Naive thymus-derived CD4-positive, alpha-beta T cell (primary cell): Measurements from ENCODE around the gene PRPF40A. TPM values are rescaled to one million over a fixed set of nuclear protein-coding genes. Genes with fewer than 3 reads are reported as not detected.

Experiments used
- ATAC-seq: fragments of 150-1000 bp; cut with Tn5 transposase; 2 replicates; pipeline ENCODE4 v1.10.0; 2021; ENCODE audit warnings: mild to moderate bottlenecking, moderate library complexity
- CTCF ChIA-PET: fragments of 350-600 bp; sonication (Branson Sonifier 250); formaldehyde crosslinking; loops from one replicate; lab custom pipeline; 2021; ENCODE audit warnings: antibody characterized with exemption; lab: Charles Lee
- POLR2A ChIA-PET: fragments of 350-600 bp; sonication (Branson Sonifier 250); formaldehyde crosslinking; loops from one replicate; lab custom pipeline; 2021; ENCODE audit warnings: antibody characterized with exemption, inconsistent platforms; lab: Charles Lee
- DNase-seq, 9 donors: peaks; one replicate each; pipeline versions ENCODE4 v3.0.0 to v3.0.0-alpha.2; 2020 to 2022; ENCODE audit warnings: mixed read lengths in 1 of 9
- H3K27ac ChIP-seq: one replicate; pipeline ENCODE4 v1.7.0; 2013; ENCODE audit warnings: mild to moderate bottlenecking, low read depth, low read length, moderate library complexity
- H3K27me3 ChIP-seq, 2 donors: one replicate each; pipeline ENCODE4 v1.7.0; 2013; ENCODE audit warnings: low read length in 2 of 2, mild to moderate bottlenecking in 2 of 2, moderate library complexity in 2 of 2; ENCODE audit not compliant: control insufficient read depth in 2 of 2, insufficient read depth in 2 of 2
- H3K36me3 ChIP-seq, 3 experiments: 1 replicate in 2 of 3; 2 replicates in 1 of 3; pipeline ENCODE4 v1.7.0; 2013; ENCODE audit warnings: low read length in 3 of 3, mild to moderate bottlenecking in 3 of 3, moderate library complexity in 1 of 3; ENCODE audit not compliant: insufficient read depth in 3 of 3, control insufficient read depth in 2 of 3
- H3K4me1 ChIP-seq, 2 donors: one replicate each; pipeline ENCODE4 v1.7.0; 2013; ENCODE audit warnings: low read length in 2 of 2, mild to moderate bottlenecking in 2 of 2, moderate library complexity in 1 of 2; ENCODE audit not compliant: control insufficient read depth in 2 of 2, insufficient read depth in 2 of 2
- H3K4me3 ChIP-seq: 2 replicates; pipeline ENCODE4 v1.7.0; 2013; ENCODE audit warnings: mild to moderate bottlenecking, low read length
- H3K9me3 ChIP-seq, 3 experiments: 1 replicate in 2 of 3; 2 replicates in 1 of 3; pipeline ENCODE4 v1.7.0; 2013; ENCODE audit warnings: low read length in 3 of 3; ENCODE audit not compliant: control insufficient read depth in 2 of 3
- H3K27ac Mint-ChIP-seq, 9 donors: one replicate each; pipeline ENCODE4 v1.8.0; 2020 to 2022; ENCODE audit warnings: mixed read lengths in 9 of 9, mild to moderate bottlenecking in 8 of 9, moderate library complexity in 5 of 9, inconsistent platforms in 2 of 9
- H3K27me3 Mint-ChIP-seq, 5 donors: one replicate each; pipeline ENCODE4 v1.8.0; 2021 to 2022; ENCODE audit warnings: mixed read lengths in 5 of 5, mild to moderate bottlenecking in 1 of 5
- H3K36me3 Mint-ChIP-seq, 5 donors: one replicate each; pipeline ENCODE4 v1.8.0; 2020 to 2022; ENCODE audit warnings: mixed read lengths in 5 of 5, mild to moderate bottlenecking in 3 of 5, inconsistent platforms in 1 of 5
- H3K4me1 Mint-ChIP-seq, 7 donors: one replicate each; pipeline ENCODE4 v1.8.0; 2020 to 2022; ENCODE audit warnings: mixed read lengths in 7 of 7, mild to moderate bottlenecking in 3 of 7, inconsistent platforms in 1 of 7
- H3K4me3 Mint-ChIP-seq, 10 donors: one replicate each; pipeline ENCODE4 v1.8.0; 2020 to 2022; ENCODE audit warnings: mild to moderate bottlenecking in 10 of 10, mixed read lengths in 10 of 10, moderate library complexity in 6 of 10, inconsistent platforms in 2 of 10
- H3K9me3 Mint-ChIP-seq, 11 donors: one replicate each; pipeline ENCODE4 v1.8.0; 2020 to 2022; ENCODE audit warnings: mixed read lengths in 11 of 11, mild to moderate bottlenecking in 4 of 11, inconsistent platforms in 1 of 11, moderate library complexity in 1 of 11
- intact Hi-C, 2 donors: fragments of 100-400 bp; cut with micrococcal nuclease; formaldehyde crosslinking; loops; one replicate each; pipeline ENCODE4 v1.15.1; 2023
- polyA plus RNA-seq, 2 donors: library from polyadenylated mRNA; unstranded; fragments of 300-500 nt; fragmentation: Illumina TruSeq; gene quantifications; one replicate each; pipeline ENCODE4 v1.2.3, GENCODE V29; 2021
- total RNA-seq, 6 experiments: library from RNA in 5 of 6; stranded (reverse) in 5 of 6; gene quantifications; 1 replicate in 5 of 6; 2 replicates in 1 of 6; pipeline ENCODE4 v1.2.3 and lab custom pipeline; 2021 to 2026

Gene PRPF40A
- total and polyA plus RNA-seq, 7 experiments from 2014 or later: 104 to 126 (median 116) TPM

DNA sequence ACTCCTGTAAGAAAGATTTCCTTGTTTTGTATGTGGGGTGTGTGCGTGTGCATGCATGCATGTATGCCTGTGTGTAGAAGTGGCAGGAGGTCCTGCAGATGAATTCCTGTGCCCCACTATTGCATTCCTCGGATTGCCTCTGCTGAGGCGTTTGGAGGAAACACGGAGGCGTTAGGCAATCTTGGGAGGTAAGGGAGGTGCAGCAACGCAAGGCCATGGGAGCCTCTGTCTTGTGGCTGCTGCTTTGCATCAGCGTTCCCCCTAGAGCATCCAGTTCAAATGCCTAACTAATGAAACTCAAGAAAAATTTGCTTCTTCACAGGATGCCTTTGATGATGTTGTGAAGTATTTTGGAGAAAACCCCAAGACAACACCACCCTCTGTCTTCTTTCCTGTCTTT, 80.0 kb downstream of the PRPF40A start:
- CTCF ChIA-PET: no interaction called here
- POLR2A ChIA-PET: no interaction called here
- Histone ChIP-seq H3K36me3 (no peaks in the 10 kb centered on the region), H3K4me3 (no peak overlapping the region), H3K4me1 (no peaks in the 10 kb centered on the region), H3K27ac (no peak overlapping the region), H3K27me3 (no peaks in the 10 kb centered on the region), H3K9me3 (no peaks in the 10 kb centered on the region)
- ATAC-seq (no peak), DNase-seq (no peak)
- no peaks in the 10 kb centered on the region for H3K36me3 Mint-ChIP-seq
- H3K27me3 Mint-ChIP-seq: peaks cover 0 to 2% (median 0%) of the 10 kb centered on the region in 5 donors
- no peaks in the 10 kb centered on the region for H3K9me3 Mint-ChIP-seq
- peak overlapping the region in 1 of 9 donors; percentile 46 for H3K27ac Mint-ChIP-seq
- H3K4me3 Mint-ChIP-seq: no peak overlapping the region
- intact Hi-C loops: no loop called here
- no peaks in the 10 kb centered on the region for H3K4me1 Mint-ChIP-seq

DNA sequence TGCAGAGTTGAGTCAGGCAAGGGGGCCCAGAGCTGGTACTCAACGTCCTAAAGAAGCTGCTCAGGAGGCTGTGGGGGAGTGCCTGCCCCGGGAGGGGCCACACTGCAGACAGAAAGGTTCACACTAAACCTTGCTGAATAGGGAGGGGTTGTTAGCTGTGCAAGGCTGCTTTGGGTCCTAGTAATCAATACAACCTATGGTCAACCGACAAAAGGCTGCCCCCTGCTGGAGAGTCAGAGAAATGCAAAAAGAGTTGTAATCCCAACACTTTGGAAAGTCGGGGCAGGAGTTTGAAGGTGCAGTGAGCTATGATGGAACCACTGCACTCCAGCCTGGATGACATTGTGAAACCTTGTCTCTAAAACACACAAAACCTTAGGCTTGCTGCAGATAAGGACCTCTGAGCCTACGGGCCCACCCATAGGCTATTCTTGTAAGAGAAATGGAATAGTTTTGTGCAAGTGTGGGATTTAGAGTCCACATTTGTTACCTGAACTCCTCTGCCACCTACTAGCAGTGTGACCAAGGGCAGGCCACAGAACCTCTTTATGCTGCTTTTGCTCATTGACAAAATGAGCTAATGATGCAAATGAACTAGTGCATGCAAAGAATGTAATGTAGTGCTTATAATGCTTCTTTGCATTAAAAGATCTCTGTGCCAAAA, 81.5 kb downstream of the PRPF40A start:
- no peaks in the 10 kb centered on the region for H3K4me1 Mint-ChIP-seq
- Histone ChIP-seq H3K9me3 (no peaks in the 10 kb centered on the region), H3K27ac (no peak overlapping the region), H3K27me3 (no peaks in the 10 kb centered on the region), H3K36me3 (no peaks in the 10 kb centered on the region), H3K4me3 (no peak overlapping the region), H3K4me1 (no peaks in the 10 kb centered on the region)
- H3K4me3 Mint-ChIP-seq: no peak overlapping the region
- ChIA-PET CTCF (interaction anchor here (0.6 to 4.2 kb wide), 12 partner anchors 9 to 604 kb away, joined by 3 to 27 read pairs (median 3); partner anchors contain the start of gene STAM2), POLR2A (interaction anchor here (1.9 kb wide), 1 partner anchor 460 kb away, joined by 6 read pairs; the partner anchor contains the start of gene STAM2)
- no peaks in the 10 kb centered on the region for H3K36me3 Mint-ChIP-seq
- no peaks in the 10 kb centered on the region for H3K9me3 Mint-ChIP-seq
- ATAC-seq (peak; percentile 67), DNase-seq (peak; percentile 14 to 71 (median 49))
- peaks cover 0 to 4% (median 0%) of the 10 kb centered on the region in 5 donors for H3K27me3 Mint-ChIP-seq
- H3K27ac Mint-ChIP-seq: no peak overlapping the region
- intact Hi-C loops: loop anchor here (1.0 to 2.0 kb wide), 4 partner anchors 299 to 598 kb away; no protein-coding TSS in a partner anchor

DNA sequence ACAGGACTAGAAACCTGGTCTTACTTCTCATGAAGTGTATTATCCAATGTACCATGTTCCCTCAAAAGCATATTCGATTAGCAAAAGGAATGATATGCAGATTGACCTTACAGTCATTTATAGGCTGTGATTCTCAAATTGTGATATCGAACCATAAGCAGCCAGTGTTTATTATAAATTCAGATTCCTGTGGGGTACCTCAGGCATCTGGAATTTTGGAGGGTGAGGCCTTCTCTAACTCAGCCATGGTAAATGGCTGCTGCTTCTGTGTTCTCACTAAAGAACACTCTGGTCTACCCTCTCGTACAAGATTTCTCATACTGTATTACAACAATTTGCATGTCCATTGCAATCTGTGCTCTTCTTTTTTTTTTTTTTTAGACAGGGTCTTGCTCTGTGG, 84.5 kb downstream of the PRPF40A start:
- ChIA-PET POLR2A (interaction anchor here (1.1 kb wide), 1 partner anchor 457 kb away, joined by 3 read pairs; the partner anchor contains the start of gene STAM2), CTCF (interaction anchor here (4.2 kb wide), 1 partner anchor 457 kb away, joined by 27 read pairs; the partner anchor contains the start of gene STAM2)
- Mint-ChIP-seq H3K4me1 (peaks cover 0 to 16% (median 0%) of the 10 kb centered on the region in 7 donors), H3K27ac (no peak overlapping the region), H3K27me3 (peaks cover 0 to 8% (median 0%) of the 10 kb centered on the region in 5 donors), H3K4me3 (no peak overlapping the region), H3K9me3 (no peaks in the 10 kb centered on the region), H3K36me3 (no peaks in the 10 kb centered on the region)
- intact Hi-C loops: no loop called here
- ATAC-seq (no peak), DNase-seq (no peak)
- H3K27me3 ChIP-seq: no peaks in the 10 kb centered on the region
- H3K4me1 ChIP-seq: no peaks in the 10 kb centered on the region
- H3K4me3 ChIP-seq: no peak overlapping the region
- no peak overlapping the region for H3K27ac ChIP-seq
- no peaks in the 10 kb centered on the region for H3K9me3 ChIP-seq
- H3K36me3 ChIP-seq: no peaks in the 10 kb centered on the region

DNA sequence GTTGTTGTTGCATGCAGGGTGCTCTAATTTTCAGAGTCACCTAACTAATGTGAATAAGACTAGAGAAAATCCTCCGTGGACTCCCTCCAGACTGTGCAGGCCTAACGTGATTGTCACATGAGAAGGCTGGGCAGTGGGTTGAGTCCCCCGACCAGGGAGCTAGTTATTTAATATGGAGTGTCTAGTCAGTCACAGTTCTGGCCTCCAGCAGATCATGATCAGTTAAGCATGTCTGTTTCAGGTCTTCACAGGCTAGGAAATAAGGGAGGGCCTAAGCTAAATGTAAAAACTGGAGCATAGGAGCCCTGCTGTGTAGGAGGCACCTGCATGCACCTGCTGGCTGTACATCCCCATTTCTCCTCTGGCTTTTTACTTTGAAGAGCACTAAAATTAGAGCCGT, 86.8 kb downstream of the PRPF40A start:
- no peak overlapping the region for H3K27ac ChIP-seq
- H3K9me3 Mint-ChIP-seq: no peaks in the 10 kb centered on the region
- ATAC-seq (no peak), DNase-seq (no peak)
- ChIA-PET POLR2A (no interaction called here), CTCF (no interaction called here)
- H3K36me3 Mint-ChIP-seq: no peaks in the 10 kb centered on the region
- peaks cover 0 to 16% (median 0%) of the 10 kb centered on the region in 7 donors for H3K4me1 Mint-ChIP-seq
- no peak overlapping the region for H3K4me3 Mint-ChIP-seq
- no peaks in the 10 kb centered on the region for H3K36me3 ChIP-seq
- intact Hi-C loops: no loop called here
- no peaks in the 10 kb centered on the region for H3K9me3 ChIP-seq
- H3K4me3 ChIP-seq: no peak overlapping the region
- H3K27me3 ChIP-seq: no peaks in the 10 kb centered on the region
- peaks cover 0 to 8% (median 0%) of the 10 kb centered on the region in 5 donors for H3K27me3 Mint-ChIP-seq
- H3K27ac Mint-ChIP-seq: no peak overlapping the region
- no peaks in the 10 kb centered on the region for H3K4me1 ChIP-seq

DNA sequence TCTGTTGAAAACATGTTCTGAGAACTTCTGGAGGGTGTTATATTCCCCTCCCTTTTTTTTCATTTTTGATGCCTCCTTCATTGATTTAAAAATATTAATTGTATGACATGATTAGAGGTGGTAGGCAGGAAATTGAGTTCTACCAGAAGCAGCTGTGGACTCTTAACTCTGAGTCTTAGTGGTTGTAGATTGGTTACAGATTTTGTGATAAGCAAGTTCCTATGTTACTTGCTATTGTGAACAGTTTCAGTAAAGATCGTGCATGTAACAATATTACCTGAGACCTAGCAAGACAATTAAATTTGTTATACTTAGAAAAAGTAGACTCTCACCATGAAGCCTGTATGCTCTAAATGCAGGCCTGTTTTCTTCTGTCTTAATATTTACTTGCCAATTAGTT, 88.1 kb downstream of the PRPF40A start:
- Mint-ChIP-seq H3K36me3 (no peaks in the 10 kb centered on the region), H3K27ac (peak overlapping the region in 1 of 9 donors; percentile 30), H3K9me3 (no peaks in the 10 kb centered on the region), H3K27me3 (peaks cover 0 to 8% (median 0%) of the 10 kb centered on the region in 5 donors), H3K4me1 (peaks cover 0 to 16% (median 0%) of the 10 kb centered on the region in 7 donors), H3K4me3 (no peak overlapping the region)
- Histone ChIP-seq H3K9me3 (no peaks in the 10 kb centered on the region), H3K4me3 (no peak overlapping the region), H3K36me3 (no peaks in the 10 kb centered on the region), H3K4me1 (no peaks in the 10 kb centered on the region), H3K27me3 (no peaks in the 10 kb centered on the region), H3K27ac (no peak overlapping the region)
- ATAC-seq (no peak), DNase-seq (no peak)
- POLR2A ChIA-PET: no interaction called here
- CTCF ChIA-PET: no interaction called here
- intact Hi-C loops: no loop called here

DNA sequence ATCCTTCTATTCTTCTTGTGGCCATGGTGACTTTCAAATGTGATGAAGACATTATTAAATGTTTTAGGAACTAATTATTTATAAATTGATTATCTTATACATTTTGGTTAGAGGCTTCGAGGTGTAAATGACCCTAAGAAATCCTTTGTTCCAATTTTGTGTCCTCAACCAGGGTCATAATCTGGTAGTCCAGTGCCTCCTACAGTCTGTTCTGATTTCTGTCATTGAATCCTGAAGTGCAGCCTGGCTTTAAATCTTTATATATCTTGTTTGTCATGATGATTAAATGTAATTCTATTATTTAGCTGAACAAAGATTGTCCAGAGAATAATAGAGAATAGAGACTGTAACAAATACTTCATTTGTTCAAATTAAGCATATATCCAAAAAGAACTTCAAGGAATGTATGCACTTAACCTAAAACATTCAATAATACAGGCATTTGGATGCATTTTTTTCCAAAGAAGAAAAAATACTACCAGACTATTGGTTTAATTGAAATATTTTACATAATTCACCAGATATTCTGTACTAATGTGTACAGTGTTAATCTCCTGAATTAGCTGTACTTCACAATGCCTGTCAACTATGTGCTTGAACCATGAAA, 89.8 kb downstream of the PRPF40A start:
- no peaks in the 10 kb centered on the region for H3K36me3 ChIP-seq
- Mint-ChIP-seq H3K9me3 (no peaks in the 10 kb centered on the region), H3K4me1 (peaks cover 0 to 16% (median 0%) of the 10 kb centered on the region in 7 donors), H3K4me3 (no peak overlapping the region), H3K36me3 (no peaks in the 10 kb centered on the region), H3K27ac (no peak overlapping the region), H3K27me3 (peaks cover 0 to 15% (median 0%) of the 10 kb centered on the region in 5 donors)
- H3K27ac ChIP-seq: no peak overlapping the region
- no peaks in the 10 kb centered on the region for H3K27me3 ChIP-seq
- ChIA-PET CTCF (interaction anchor here (0.6 kb wide), 1 partner anchor 785 kb away, joined by 4 read pairs; no protein-coding TSS in a partner anchor), POLR2A (no interaction called here)
- no peak overlapping the region for H3K4me3 ChIP-seq
- no peaks in the 10 kb centered on the region for H3K4me1 ChIP-seq
- intact Hi-C loops: loop anchor here in 1 of 2 donors (2.0 kb wide), 1 partner anchor 591 kb away; no protein-coding TSS in a partner anchor
- ATAC-seq (no peak), DNase-seq (no peak)
- H3K9me3 ChIP-seq: no peaks in the 10 kb centered on the region
